Measurements from ENCODE around the gene OSER1.

The OSER1 gene

DNA sequence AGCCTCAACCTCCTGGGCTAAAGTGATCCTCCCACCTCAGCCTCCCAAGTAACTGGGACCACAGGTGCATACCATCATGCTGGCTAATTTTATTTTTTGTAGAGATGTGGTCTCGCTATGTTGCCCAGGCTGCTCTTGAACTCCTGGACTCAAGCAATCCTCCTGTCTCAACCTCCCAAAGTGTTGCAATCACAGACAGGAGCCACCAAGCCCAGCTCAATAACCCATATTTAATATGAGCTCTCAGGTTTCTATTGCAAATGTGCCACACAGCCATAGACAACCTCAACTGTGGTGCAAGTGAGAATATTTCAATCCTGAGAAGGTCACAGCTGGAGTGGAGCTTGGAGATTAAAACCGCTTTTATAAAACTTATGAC is 38.0 kb downstream of the OSER1 start:
- WGBS (ENCODE audit: extremely low coverage, insufficient coverage, low lambda C conversion rate) = no CpG with 5 or more reads among the region's 2 CpGs

DNA sequence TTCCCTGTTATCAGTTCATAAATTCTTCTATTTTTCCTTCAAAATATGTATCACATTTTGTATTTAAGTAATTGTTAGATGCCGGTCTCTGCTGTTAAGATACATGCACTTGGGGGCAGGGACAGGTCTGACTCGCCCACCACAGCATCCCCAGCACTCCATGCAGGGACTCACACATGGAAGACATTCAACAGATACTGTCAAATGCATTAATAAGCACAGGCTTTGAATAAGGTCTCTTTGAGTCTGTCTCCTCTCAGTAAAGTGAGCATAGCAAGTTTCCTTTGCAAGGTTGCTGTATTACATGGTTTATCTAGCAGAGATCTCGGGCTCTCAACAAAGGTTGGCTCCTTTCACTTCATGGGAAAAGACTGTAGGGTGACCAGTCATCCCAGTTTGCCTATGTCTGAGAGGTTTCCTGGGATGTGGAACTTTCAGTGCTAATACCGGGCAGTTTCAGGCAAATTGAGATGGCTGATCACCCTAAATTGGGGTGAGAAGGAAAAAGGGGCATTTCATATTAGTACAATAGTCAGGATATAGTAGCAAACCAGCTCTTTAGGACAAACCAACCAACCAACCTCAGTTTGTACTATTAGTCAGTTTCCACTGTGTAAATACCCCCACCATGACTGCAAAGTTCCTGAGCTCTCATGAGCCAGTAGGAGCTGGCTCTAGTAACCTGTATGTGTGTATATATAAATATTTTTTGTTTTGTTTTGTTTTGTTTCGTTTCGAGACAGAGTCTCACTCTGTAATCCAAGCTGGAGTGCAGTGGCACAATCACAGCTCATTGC is 38.6 kb downstream of the OSER1 start:
- H3K36me3 ChIP-seq (ENCODE audit: control insufficient read depth, insufficient read depth, low read length) = no peaks in the 10 kb centered on the region
- DNase-seq = no peak
- H2AK5ac ChIP-seq (ENCODE audit: low read length) = no peak overlapping the region
- H3K79me1 ChIP-seq (ENCODE audit: low read length) = no peaks in the 10 kb centered on the region
- no peak overlapping the region for H3K4me3 ChIP-seq (ENCODE audit: low read length)
- H2BK120ac ChIP-seq (ENCODE audit: low read depth, low read length) = no peak overlapping the region
- H3K27me3 ChIP-seq (ENCODE audit: insufficient read depth, low read length, poor library complexity) = no peaks in the 10 kb centered on the region
- H3K23ac ChIP-seq (ENCODE audit: low read length) = no peak overlapping the region
- no peak overlapping the region for H3K18ac ChIP-seq (ENCODE audit: low read length)
- H3K4me1 ChIP-seq (ENCODE audit: control insufficient read depth, low read depth, low read length) = no peaks in the 10 kb centered on the region
- H3K9ac ChIP-seq (ENCODE audit: low read length) = no peak overlapping the region
- H4K8ac ChIP-seq (ENCODE audit: low read depth, low read length) = no peak overlapping the region
- no peak overlapping the region for H2BK5ac ChIP-seq (ENCODE audit: low read length)
- no peaks in the 10 kb centered on the region for H3K79me2 ChIP-seq (ENCODE audit: control insufficient read depth, insufficient read depth, low read length)
- H3K56ac ChIP-seq (ENCODE audit: low read length) = no peak overlapping the region
- no peak overlapping the region for H3K4me2 ChIP-seq (ENCODE audit: low read length)
- H2BK15ac ChIP-seq (replicated peaks; ENCODE audit: low read depth) = no peak overlapping the region
- H4K5ac ChIP-seq (ENCODE audit: low read length) = no peak overlapping the region
- no peak overlapping the region for H3K4ac ChIP-seq (ENCODE audit: low read depth, low read length)
- no peak overlapping the region for H3K27ac ChIP-seq (ENCODE audit: low read depth, low read length)
- no CpG with 5 or more reads among the region's 6 CpGs for WGBS (ENCODE audit: extremely low coverage, insufficient coverage, low lambda C conversion rate)

More for the DNA sequence above, 38.0 kb downstream of the OSER1 start:
- Histone ChIP-seq H3K79me2 (ENCODE audit: control insufficient read depth, insufficient read depth, low read length) (no peaks in the 10 kb centered on the region), H3K27ac (ENCODE audit: low read depth, low read length) (no peak overlapping the region), H3K4me3 (ENCODE audit: low read length) (no peak overlapping the region), H2BK5ac (ENCODE audit: low read length) (no peak overlapping the region), H4K8ac (ENCODE audit: low read depth, low read length) (no peak overlapping the region), H3K56ac (ENCODE audit: low read length) (no peak overlapping the region), H3K79me1 (ENCODE audit: low read length) (no peaks in the 10 kb centered on the region), H3K36me3 (ENCODE audit: control insufficient read depth, insufficient read depth, low read length) (no peaks in the 10 kb centered on the region), H2AK5ac (ENCODE audit: low read length) (no peak overlapping the region), H4K5ac (ENCODE audit: low read length) (no peak overlapping the region), H3K4ac (ENCODE audit: low read depth, low read length) (no peak overlapping the region), H3K9ac (ENCODE audit: low read length) (no peak overlapping the region), H3K4me1 (ENCODE audit: control insufficient read depth, low read depth, low read length) (no peaks in the 10 kb centered on the region), H3K18ac (ENCODE audit: low read length) (no peak overlapping the region), H3K4me2 (ENCODE audit: low read length) (no peak overlapping the region), H2BK120ac (ENCODE audit: low read depth, low read length) (no peak overlapping the region), H2BK15ac (replicated peaks; ENCODE audit: low read depth) (no peak overlapping the region), H3K23ac (ENCODE audit: low read length) (no peak overlapping the region), H3K27me3 (ENCODE audit: insufficient read depth, low read length, poor library complexity) (no peaks in the 10 kb centered on the region)
- no peak for DNase-seq

DNA sequence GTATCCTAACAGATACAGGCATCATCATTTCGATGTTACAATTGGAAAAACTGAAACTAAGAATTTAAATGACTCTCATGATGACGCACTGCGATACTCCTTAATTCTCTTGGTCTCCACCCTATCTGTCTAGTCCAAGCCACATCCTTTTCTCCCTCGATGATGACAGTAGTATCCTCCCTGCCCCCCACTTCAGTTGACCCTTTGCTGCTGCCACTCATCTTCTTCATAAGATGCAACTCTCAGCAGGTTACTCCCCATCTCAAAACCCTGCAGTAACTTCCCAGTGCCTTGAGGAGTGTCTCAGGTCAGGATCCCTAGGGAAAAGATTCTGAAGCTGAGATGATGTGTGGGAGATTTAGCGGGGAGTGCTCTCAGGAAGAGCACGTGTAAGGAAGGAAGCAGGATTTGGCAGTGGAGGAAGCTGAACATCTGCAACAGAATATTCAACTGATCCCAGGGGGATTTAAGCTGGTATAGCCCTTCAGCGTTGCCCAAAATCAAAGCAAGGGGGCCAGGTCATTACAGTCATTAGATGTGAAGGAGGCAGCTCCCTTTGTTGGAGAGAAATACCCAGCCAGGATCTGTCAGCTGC is 39.7 kb downstream of the OSER1 start:
- Histone ChIP-seq H3K4me1 (ENCODE audit: control insufficient read depth, low read depth, low read length) (no peaks in the 10 kb centered on the region), H3K9ac (ENCODE audit: low read length) (no peak overlapping the region)
- WGBS (ENCODE audit: extremely low coverage, insufficient coverage, low lambda C conversion rate) = no CpG with 5 or more reads among the region's 7 CpGs

DNA sequence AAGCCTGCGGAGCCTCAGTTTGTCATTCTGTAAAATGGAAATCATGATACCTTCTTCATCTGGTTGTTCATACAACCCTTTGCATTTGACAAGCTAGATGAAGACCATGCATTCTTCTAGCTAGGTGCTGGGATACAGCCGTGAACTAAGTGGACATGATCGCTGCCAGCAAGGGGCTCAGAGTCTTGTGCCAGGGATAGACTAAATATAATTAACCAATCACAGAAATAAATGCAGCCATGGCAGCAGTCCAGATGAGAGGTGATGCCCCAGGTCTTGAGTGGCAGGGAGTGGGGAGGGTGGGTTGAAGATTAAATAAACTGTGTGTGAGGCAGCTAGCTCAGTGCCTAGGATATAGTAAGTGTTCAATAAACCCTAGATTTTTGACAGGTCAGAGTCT is 42.8 kb downstream of the OSER1 start:
- no peak overlapping the region for H3K4me3 ChIP-seq (ENCODE audit: low read length)
- no peak overlapping the region for H3K9ac ChIP-seq (ENCODE audit: low read length)
- H3K79me1 ChIP-seq (ENCODE audit: low read length) = no peaks in the 10 kb centered on the region
- no peak overlapping the region for H3K4me2 ChIP-seq (ENCODE audit: low read length)
- no peaks in the 10 kb centered on the region for H3K36me3 ChIP-seq (ENCODE audit: control insufficient read depth, insufficient read depth, low read length)
- no peak overlapping the region for H2BK5ac ChIP-seq (ENCODE audit: low read length)
- H3K4ac ChIP-seq (ENCODE audit: low read depth, low read length) = no peak overlapping the region
- no peaks in the 10 kb centered on the region for H3K4me1 ChIP-seq (ENCODE audit: control insufficient read depth, low read depth, low read length)
- DNase-seq = no peak
- H4K8ac ChIP-seq (ENCODE audit: low read depth, low read length) = no peak overlapping the region
- no peak overlapping the region for H2AK5ac ChIP-seq (ENCODE audit: low read length)
- no peak overlapping the region for H3K23ac ChIP-seq (ENCODE audit: low read length)
- no peak overlapping the region for H3K56ac ChIP-seq (ENCODE audit: low read length)
- H2BK120ac ChIP-seq (ENCODE audit: low read depth, low read length) = no peak overlapping the region
- WGBS (ENCODE audit: extremely low coverage, insufficient coverage, low lambda C conversion rate) = no CpG with 5 or more reads among the region's 3 CpGs
- H3K27me3 ChIP-seq (ENCODE audit: insufficient read depth, low read length, poor library complexity) = no peaks in the 10 kb centered on the region
- no peak overlapping the region for H4K5ac ChIP-seq (ENCODE audit: low read length)
- no peak overlapping the region for H3K18ac ChIP-seq (ENCODE audit: low read length)
- H2BK15ac ChIP-seq (replicated peaks; ENCODE audit: low read depth) = no peak overlapping the region
- no peaks in the 10 kb centered on the region for H3K79me2 ChIP-seq (ENCODE audit: control insufficient read depth, insufficient read depth, low read length)
- H3K27ac ChIP-seq (ENCODE audit: low read depth, low read length) = no peak overlapping the region

More for the DNA sequence above, 39.7 kb downstream of the OSER1 start:
- no peak overlapping the region for H3K4ac ChIP-seq (ENCODE audit: low read depth, low read length)
- H3K27ac ChIP-seq (ENCODE audit: low read depth, low read length) = no peak overlapping the region
- H4K5ac ChIP-seq (ENCODE audit: low read length) = no peak overlapping the region
- no peak overlapping the region for H3K4me3 ChIP-seq (ENCODE audit: low read length)
- no peaks in the 10 kb centered on the region for H3K36me3 ChIP-seq (ENCODE audit: control insufficient read depth, insufficient read depth, low read length)
- no peak for DNase-seq
- no peak overlapping the region for H3K23ac ChIP-seq (ENCODE audit: low read length)
- no peak overlapping the region for H2BK120ac ChIP-seq (ENCODE audit: low read depth, low read length)
- H2AK5ac ChIP-seq (ENCODE audit: low read length) = no peak overlapping the region
- no peak overlapping the region for H3K4me2 ChIP-seq (ENCODE audit: low read length)
- no peaks in the 10 kb centered on the region for H3K27me3 ChIP-seq (ENCODE audit: insufficient read depth, low read length, poor library complexity)
- H3K56ac ChIP-seq (ENCODE audit: low read length) = no peak overlapping the region
- H3K79me1 ChIP-seq (ENCODE audit: low read length) = no peaks in the 10 kb centered on the region
- no peak overlapping the region for H3K18ac ChIP-seq (ENCODE audit: low read length)
- H2BK15ac ChIP-seq (replicated peaks; ENCODE audit: low read depth) = no peak overlapping the region
- H4K8ac ChIP-seq (ENCODE audit: low read depth, low read length) = no peak overlapping the region
- H3K79me2 ChIP-seq (ENCODE audit: control insufficient read depth, insufficient read depth, low read length) = no peaks in the 10 kb centered on the region
- no peak overlapping the region for H2BK5ac ChIP-seq (ENCODE audit: low read length)

DNA sequence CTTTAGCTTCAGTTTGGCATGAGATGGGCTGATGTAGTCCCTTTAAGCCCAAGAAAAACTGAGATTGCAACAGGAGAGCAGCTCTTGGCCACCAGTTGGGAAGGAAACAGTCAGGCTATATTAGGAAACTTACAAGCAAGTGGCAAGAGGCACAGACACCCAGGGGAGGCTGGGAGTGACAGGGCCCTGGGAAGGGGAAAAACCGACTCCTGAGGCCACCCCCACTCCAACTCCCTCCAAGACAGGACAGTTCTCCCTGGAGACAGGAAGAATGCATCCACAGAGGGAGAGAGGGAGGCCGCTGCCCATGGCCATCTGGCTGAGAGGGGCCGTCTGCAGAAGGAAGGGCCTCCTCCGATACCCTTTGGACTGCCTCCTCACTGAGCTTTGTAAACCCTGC is 44.1 kb downstream of the OSER1 start:
- no CpG with 5 or more reads among the region's 4 CpGs for WGBS (ENCODE audit: extremely low coverage, insufficient coverage, low lambda C conversion rate)
- H2AK5ac ChIP-seq (ENCODE audit: low read length) = no peak overlapping the region
- H3K36me3 ChIP-seq (ENCODE audit: control insufficient read depth, insufficient read depth, low read length) = no peaks in the 10 kb centered on the region
- H3K79me2 ChIP-seq (ENCODE audit: control insufficient read depth, insufficient read depth, low read length) = no peaks in the 10 kb centered on the region
- H3K4me2 ChIP-seq (ENCODE audit: low read length) = no peak overlapping the region
- peak; percentile 50 for DNase-seq
- no peak overlapping the region for H3K4ac ChIP-seq (ENCODE audit: low read depth, low read length)
- no peaks in the 10 kb centered on the region for H3K27me3 ChIP-seq (ENCODE audit: insufficient read depth, low read length, poor library complexity)
- H3K18ac ChIP-seq (ENCODE audit: low read length) = peak overlapping the region; percentile 5
- no peak overlapping the region for H2BK5ac ChIP-seq (ENCODE audit: low read length)
- peak overlapping the region; percentile 4 for H3K27ac ChIP-seq (ENCODE audit: low read depth, low read length)
- H3K4me1 ChIP-seq (ENCODE audit: control insufficient read depth, low read depth, low read length) = no peaks in the 10 kb centered on the region
- H3K23ac ChIP-seq (ENCODE audit: low read length) = peak overlapping the region; percentile 73
- H3K9ac ChIP-seq (ENCODE audit: low read length) = no peak overlapping the region
- H2BK15ac ChIP-seq (replicated peaks; ENCODE audit: low read depth) = no peak overlapping the region
- H3K4me3 ChIP-seq (ENCODE audit: low read length) = no peak overlapping the region
- no peak overlapping the region for H4K8ac ChIP-seq (ENCODE audit: low read depth, low read length)
- H3K79me1 ChIP-seq (ENCODE audit: low read length) = no peaks in the 10 kb centered on the region
- no peak overlapping the region for H4K5ac ChIP-seq (ENCODE audit: low read length)
- H2BK120ac ChIP-seq (ENCODE audit: low read depth, low read length) = no peak overlapping the region
- no peak overlapping the region for H3K56ac ChIP-seq (ENCODE audit: low read length)
